ENCODE measurements around the gene IGFBP2. TPM values are rescaled to one million over a fixed set of nuclear protein-coding genes. Genes with fewer than 3 reads are reported as not detected.

IGFBP2 gene
- total and polyA plus RNA-seq, 2 donors (not counting 1 experiment from before 2014, with no cell fraction given) = not detected

DNA sequence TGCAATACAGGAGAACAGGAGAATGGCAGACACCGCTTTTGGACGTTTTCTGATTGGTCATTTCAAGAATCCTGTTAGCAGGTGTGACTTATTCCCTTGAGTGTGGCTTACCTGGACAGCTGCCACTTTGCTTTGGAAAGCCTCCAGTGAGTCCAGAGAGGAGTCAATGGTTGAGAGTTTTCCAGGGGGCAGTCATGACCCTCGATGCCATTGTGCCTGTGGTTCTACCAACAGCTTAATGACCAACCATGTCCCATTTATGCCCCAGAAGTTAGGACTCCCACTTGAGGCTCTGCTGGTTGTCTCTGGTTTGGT lies 12.4 kb downstream of the IGFBP2 start:
- DNase-seq (no peak), ATAC-seq (ENCODE audit: low read depth) (no peak)
- Mint-ChIP-seq H3K9me3 (ENCODE audit: insufficient read depth) (no peaks in the 10 kb centered on the region), H3K4me3 (no peak overlapping the region), H3K4me1 (peaks cover 5% of the 10 kb centered on the region), H3K27ac (no peak overlapping the region), H3K27me3 (peaks cover 24% of the 10 kb centered on the region)
- Histone ChIP-seq H3K79me2 (ENCODE audit: control insufficient read depth, insufficient read depth, low read length) (no peaks in the 10 kb centered on the region), H3K27me3 (replicated peaks in 1 of 4; ENCODE audit: control extremely low read depth in 1 of 4, control insufficient read depth in 3 of 4, insufficient read depth in 4 of 4, low read length in 3 of 4) (peaks cover 0 to 3% (median under 1%) of the 10 kb centered on the region in 4 experiments), H3K4me3 (ENCODE audit: control extremely low read depth in 1 of 5, extremely low read depth in 1 of 5, insufficient read depth in 1 of 5, low read depth in 2 of 5, low read length in 4 of 5) (no peak overlapping the region), H3K9me3 (ENCODE audit: control extremely low read depth in 1 of 3, control insufficient read depth in 2 of 3, insufficient read depth in 1 of 3, low read length in 2 of 3) (peaks cover 0 to 2% (median 0%) of the 10 kb centered on the region in 3 donors), H3K4me1 (ENCODE audit: control insufficient read depth in 2 of 2, insufficient read depth in 2 of 2, low read length in 2 of 2) (peaks cover 0 to 3% of the 10 kb centered on the region in 2 donors), H2AFZ (ENCODE audit: insufficient read depth, low read depth, low read length, poor library complexity, severe bottlenecking) (no peak overlapping the region), H3K4me2 (replicated peaks; ENCODE audit: low read depth, low read length, poor library complexity, severe bottlenecking) (no peak overlapping the region), H3K27ac (ENCODE audit: low read length in 2 of 2) (no peak overlapping the region), H3K36me3 (replicated peaks in 1 of 2; ENCODE audit: control extremely low read depth in 1 of 2, control insufficient read depth in 1 of 2, extremely low read depth in 1 of 2, insufficient read depth in 2 of 2, low read length in 1 of 2) (no peaks in the 10 kb centered on the region), H3K9ac (ENCODE audit: low read length) (no peak overlapping the region), H4K20me1 (ENCODE audit: control insufficient read depth, insufficient read depth, low read length, poor library complexity, severe bottlenecking) (no peaks in the 10 kb centered on the region)
- TF ChIP-seq, protein P1, sequence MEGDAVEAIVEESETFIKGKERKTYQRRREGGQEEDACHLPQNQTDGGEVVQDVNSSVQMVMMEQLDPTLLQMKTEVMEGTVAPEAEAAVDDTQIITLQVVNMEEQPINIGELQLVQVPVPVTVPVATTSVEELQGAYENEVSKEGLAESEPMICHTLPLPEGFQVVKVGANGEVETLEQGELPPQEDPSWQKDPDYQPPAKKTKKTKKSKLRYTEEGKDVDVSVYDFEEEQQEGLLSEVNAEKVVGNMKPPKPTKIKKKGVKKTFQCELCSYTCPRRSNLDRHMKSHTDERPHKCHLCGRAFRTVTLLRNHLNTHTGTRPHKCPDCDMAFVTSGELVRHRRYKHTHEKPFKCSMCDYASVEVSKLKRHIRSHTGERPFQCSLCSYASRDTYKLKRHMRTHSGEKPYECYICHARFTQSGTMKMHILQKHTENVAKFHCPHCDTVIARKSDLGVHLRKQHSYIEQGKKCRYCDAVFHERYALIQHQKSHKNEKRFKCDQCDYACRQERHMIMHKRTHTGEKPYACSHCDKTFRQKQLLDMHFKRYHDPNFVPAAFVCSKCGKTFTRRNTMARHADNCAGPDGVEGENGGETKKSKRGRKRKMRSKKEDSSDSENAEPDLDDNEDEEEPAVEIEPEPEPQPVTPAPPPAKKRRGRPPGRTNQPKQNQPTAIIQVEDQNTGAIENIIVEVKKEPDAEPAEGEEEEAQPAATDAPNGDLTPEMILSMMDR (IDR thresholded peaks at IDR 0.05) = no peak
- no peak for TF ChIP-seq EZH2 (IDR thresholded peaks at IDR 0.05; ENCODE audit: borderline replicate concordance, insufficient read depth, low read depth, low read length, poor library complexity, severe bottlenecking)
- WGBS (ENCODE audit: insufficient coverage) = 69% methylated on average over 3 of the region's 3 CpGs
- intact Hi-C loops (cut with micrococcal nuclease) = no loop called here
- ChIA-PET POLR2A (no interaction called here), CTCF (no interaction called here)

DNA sequence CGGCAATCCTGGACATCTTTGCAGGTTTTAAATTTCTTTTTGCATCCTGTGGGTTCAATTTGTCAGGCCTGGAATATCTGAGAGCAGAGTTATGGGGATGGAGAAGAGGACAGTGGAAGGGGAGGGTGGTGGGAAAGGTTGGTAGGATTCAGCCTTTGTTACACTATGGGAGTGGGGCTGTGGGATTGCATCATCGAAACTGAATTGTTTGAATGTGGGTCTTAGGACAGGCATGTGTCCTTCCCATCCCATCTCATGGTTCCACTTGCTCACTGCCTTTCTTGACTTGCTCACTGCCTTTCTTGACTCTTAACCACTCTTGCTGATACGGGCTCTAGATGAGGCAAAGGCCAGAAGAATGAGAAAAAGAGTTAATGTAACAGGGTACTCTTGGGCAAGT lies 12.9 kb downstream of the IGFBP2 start:
- Histone ChIP-seq H3K9me3 (ENCODE audit: control extremely low read depth in 1 of 3, control insufficient read depth in 2 of 3, insufficient read depth in 1 of 3, low read length in 2 of 3) (peaks cover 0 to 2% (median 0%) of the 10 kb centered on the region in 3 donors), H3K9ac (ENCODE audit: low read length) (no peak overlapping the region), H3K36me3 (replicated peaks in 1 of 2; ENCODE audit: control extremely low read depth in 1 of 2, control insufficient read depth in 1 of 2, extremely low read depth in 1 of 2, insufficient read depth in 2 of 2, low read length in 1 of 2) (no peaks in the 10 kb centered on the region), H4K20me1 (ENCODE audit: control insufficient read depth, insufficient read depth, low read length, poor library complexity, severe bottlenecking) (no peaks in the 10 kb centered on the region), H3K4me3 (ENCODE audit: control extremely low read depth in 1 of 5, extremely low read depth in 1 of 5, insufficient read depth in 1 of 5, low read depth in 2 of 5, low read length in 4 of 5) (no peak overlapping the region), H3K27ac (ENCODE audit: low read length in 2 of 2) (no peak overlapping the region), H3K79me2 (ENCODE audit: control insufficient read depth, insufficient read depth, low read length) (no peaks in the 10 kb centered on the region), H2AFZ (ENCODE audit: insufficient read depth, low read depth, low read length, poor library complexity, severe bottlenecking) (no peak overlapping the region), H3K4me1 (ENCODE audit: control insufficient read depth in 2 of 2, insufficient read depth in 2 of 2, low read length in 2 of 2) (peaks cover 0 to 3% of the 10 kb centered on the region in 2 donors), H3K4me2 (replicated peaks; ENCODE audit: low read depth, low read length, poor library complexity, severe bottlenecking) (no peak overlapping the region), H3K27me3 (replicated peaks in 1 of 4; ENCODE audit: control extremely low read depth in 1 of 4, control insufficient read depth in 3 of 4, insufficient read depth in 4 of 4, low read length in 3 of 4) (peaks cover 0 to 2% (median under 1%) of the 10 kb centered on the region in 4 experiments)
- no peaks in the 10 kb centered on the region for H3K9me3 Mint-ChIP-seq (ENCODE audit: insufficient read depth)
- peaks cover 5% of the 10 kb centered on the region for H3K4me1 Mint-ChIP-seq
- H3K27ac Mint-ChIP-seq = no peak overlapping the region
- CTCF ChIA-PET = no interaction called here
- intact Hi-C loops (cut with micrococcal nuclease) = no loop called here
- WGBS (ENCODE audit: insufficient coverage) = 100% methylated on average over 1 of the region's 3 CpGs
- ATAC-seq (ENCODE audit: low read depth) = no peak
- POLR2A ChIA-PET = no interaction called here
- no peak for TF ChIP-seq EZH2 (IDR thresholded peaks at IDR 0.05; ENCODE audit: borderline replicate concordance, insufficient read depth, low read depth, low read length, poor library complexity, severe bottlenecking)
- TF ChIP-seq, protein P1 (IDR thresholded peaks at IDR 0.05) = no peak
- DNase-seq = no peak
- H3K27me3 Mint-ChIP-seq = peaks cover 26% of the 10 kb centered on the region
- H3K4me3 Mint-ChIP-seq = no peak overlapping the region
